Heart right ventricle (tissue), 16 donors: ENCODE results near the gene LARGE1. TPM values are rescaled to one million over a fixed set of nuclear protein-coding genes. Genes with fewer than 3 reads are reported as not detected.

Experiments used
- ATAC-seq, 8 donors: fragments of 200-7000 bp; cut with Tn5 transposase; one replicate each; pipeline ENCODE4 v1.9.1; 2020; ENCODE audit warnings: mild to moderate bottlenecking in 8 of 8, moderate library complexity in 8 of 8, moderate number of reproducible peaks in 1 of 8
- DNase-seq, 2 donors: peaks; one replicate each; pipeline ENCODE4 v3.0.0-alpha.2; 2020
- H3K27ac ChIP-seq, 10 donors: fragments of 200-600 bp; sonication (generic) in 2 of 10; one replicate each; pipeline versions ENCODE4 v1.5.0 to v1.8.0; 2020 to 2022; ENCODE audit warnings: mild to moderate bottlenecking in 3 of 10
- H3K27me3 ChIP-seq, 7 donors: fragments of 200-600 bp; one replicate each; pipeline ENCODE4 v1.8.0; 2021 to 2022; ENCODE audit warnings: mild to moderate bottlenecking in 2 of 7
- H3K36me3 ChIP-seq, 9 donors: fragments of 200-600 bp; sonication (generic) in 1 of 9; one replicate each; pipeline versions ENCODE4 v1.5.0 to v1.8.0; 2020 to 2022; ENCODE audit warnings: mild to moderate bottlenecking in 2 of 9
- H3K4me1 ChIP-seq, 9 donors: fragments of 200-600 bp; sonication (generic) in 1 of 9; one replicate each; pipeline versions ENCODE4 v1.5.0 to v1.8.0; 2020 to 2022; ENCODE audit warnings: mild to moderate bottlenecking in 4 of 9
- H3K4me3 ChIP-seq, 10 donors: fragments of 200-600 bp; sonication (generic) in 2 of 10; one replicate each; pipeline versions ENCODE4 v1.5.0 to v1.8.0; 2020 to 2022; ENCODE audit warnings: mild to moderate bottlenecking in 7 of 10, moderate library complexity in 2 of 10
- H3K9me3 ChIP-seq, 11 donors: fragments of 200-600 bp in 10 of 11; sonication (generic) in 2 of 11; one replicate each; pipeline versions ENCODE4 v1.5.0 to v1.8.0; 2013 to 2022; ENCODE audit warnings: mild to moderate bottlenecking in 2 of 11, control low read depth in 1 of 11, moderate library complexity in 1 of 11
- WGBS, 2 donors: extraction: QIAGEN DNeasy Blood & Tissue Kit; methylation state at CpG; one replicate each; pipeline ENCODE4 v1.1.7; 2013; ENCODE audit warnings: inconsistent platforms in 1 of 2; 5-methylcytosine and 5-hydroxymethylcytosine counted together
- intact Hi-C, 10 donors: fragments of 100-400 bp; cut with DNase I; formaldehyde crosslinking; loops; one replicate each; pipeline versions ENCODE4 v1.11.1 to v1.14.2; 2022
- polyA plus RNA-seq, 2 donors: library from polyadenylated mRNA; stranded (reverse); fragments of 200-250 nt; gene quantifications; one replicate each; pipeline ENCODE4 v1.2.3, GENCODE V29; 2013
- total RNA-seq, 10 donors: library from RNA; stranded (reverse); fragmentation: NEBNext Ultra II Directional in 3 of 10; extraction: Animal tissue kit (Norgen Biotek cat#: 25700) in 3 of 10; gene quantifications; one replicate each; pipeline versions ENCODE4 v1.2.1 to v1.2.4, GENCODE V29; 2021 to 2023
- TF ChIP-seq, protein P1 (sequence below), 9 donors: fragments of 200-600 bp; sonication (generic) in 2 of 9; IDR thresholded peaks; one replicate each; pipeline versions ENCODE4 v1.5.0 to v1.8.0; 2021 to 2022; ENCODE audit warnings: antibody characterized with exemption in 9 of 9, mild to moderate bottlenecking in 5 of 9, moderate library complexity in 1 of 9
- donor health status: Arrhythmogenic right ventricular cardiomyopathy.
- donor health status: ischemic (EF 13 %, LVEDD 7.1; RV severe dilation, severe dysfunction).
- donor health status: healthy with polysubstance abuse.
- donor health status: DM: no; HTN: yes; CAD: no.
- donor health status: DM: no; HTN: no; CAD: no.
- donor health status: ischemic (EF 25% LVEDD 6.9; RV normal size, moderate dysfunction).
- donor health status: ischemic (EF 25% LVEDD 5.7; RV mildly dilated, moderate dysfunction).
- donor health status: healthy.
- donor health status: DM: yes; HTN: yes; CAD: no.
- donor health status: Ischemic cardiomyopathy.
- donor health status: ischemic (EF 35%, LVEDD 5.7; RV mildly dilated, moderate dysfunction).
- donor health status: nonischemic (EF 11% LVEDD 7.7; RV severe dilation, severe dysfunction).
- donor health status: DM: yes; HTN: yes; CAD: no.
- donor health status: PGD.
- donor health status: ischemic (EF 29% LVEDD 5.4; RV normal size, mild dysfunction).
- donor health status: nonischemic (EF 23%, LVEDD 6.1; RV moderate dilation, normal function).

LARGE1 gene
- total and polyA plus RNA-seq, 12 donors = 33.7 to 184 (median 144) TPM

DNA sequence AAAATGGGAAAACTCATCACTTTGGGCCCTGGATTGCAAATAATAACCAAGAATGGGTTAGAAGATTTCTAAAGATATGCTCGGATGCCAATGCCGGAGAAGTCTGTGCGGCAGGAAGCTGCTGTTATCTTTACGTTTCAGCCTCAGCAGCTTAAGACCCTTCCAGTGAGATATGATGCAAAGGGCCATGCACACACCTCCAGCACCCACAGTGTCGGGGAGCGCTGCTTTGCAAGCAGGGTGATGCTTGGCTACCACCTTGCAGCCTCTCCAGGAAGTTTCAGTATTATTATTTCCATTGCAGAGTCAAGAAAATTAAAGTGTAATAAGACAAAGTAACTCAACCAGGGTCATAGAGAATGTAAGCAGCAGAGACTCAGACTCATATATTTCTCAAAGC lies 37.3 kb downstream of the LARGE1 start:
- TF ChIP-seq, protein P1, sequence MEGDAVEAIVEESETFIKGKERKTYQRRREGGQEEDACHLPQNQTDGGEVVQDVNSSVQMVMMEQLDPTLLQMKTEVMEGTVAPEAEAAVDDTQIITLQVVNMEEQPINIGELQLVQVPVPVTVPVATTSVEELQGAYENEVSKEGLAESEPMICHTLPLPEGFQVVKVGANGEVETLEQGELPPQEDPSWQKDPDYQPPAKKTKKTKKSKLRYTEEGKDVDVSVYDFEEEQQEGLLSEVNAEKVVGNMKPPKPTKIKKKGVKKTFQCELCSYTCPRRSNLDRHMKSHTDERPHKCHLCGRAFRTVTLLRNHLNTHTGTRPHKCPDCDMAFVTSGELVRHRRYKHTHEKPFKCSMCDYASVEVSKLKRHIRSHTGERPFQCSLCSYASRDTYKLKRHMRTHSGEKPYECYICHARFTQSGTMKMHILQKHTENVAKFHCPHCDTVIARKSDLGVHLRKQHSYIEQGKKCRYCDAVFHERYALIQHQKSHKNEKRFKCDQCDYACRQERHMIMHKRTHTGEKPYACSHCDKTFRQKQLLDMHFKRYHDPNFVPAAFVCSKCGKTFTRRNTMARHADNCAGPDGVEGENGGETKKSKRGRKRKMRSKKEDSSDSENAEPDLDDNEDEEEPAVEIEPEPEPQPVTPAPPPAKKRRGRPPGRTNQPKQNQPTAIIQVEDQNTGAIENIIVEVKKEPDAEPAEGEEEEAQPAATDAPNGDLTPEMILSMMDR (IDR thresholded peaks at IDR 0.05) = no peak
- Histone ChIP-seq H3K9me3 (no peaks in the 10 kb centered on the region), H3K4me3 (no peak overlapping the region), H3K36me3 (no peaks in the 10 kb centered on the region), H3K4me1 (peaks cover 0 to 65% (median 26%) of the 10 kb centered on the region in 9 donors), H3K27me3 (no peaks in the 10 kb centered on the region), H3K27ac (peak overlapping the region in 1 of 10 donors; percentile 61)
- no peak for DNase-seq
- 82 to 86% methylated on average over 6 of the region's 6 CpGs for WGBS, 2 donors
- no peak for ATAC-seq
- intact Hi-C loops = loop anchor here in 1 of 10 donors (5.0 kb wide), 1 partner anchor 34 kb away; no protein-coding TSS in a partner anchor

DNA sequence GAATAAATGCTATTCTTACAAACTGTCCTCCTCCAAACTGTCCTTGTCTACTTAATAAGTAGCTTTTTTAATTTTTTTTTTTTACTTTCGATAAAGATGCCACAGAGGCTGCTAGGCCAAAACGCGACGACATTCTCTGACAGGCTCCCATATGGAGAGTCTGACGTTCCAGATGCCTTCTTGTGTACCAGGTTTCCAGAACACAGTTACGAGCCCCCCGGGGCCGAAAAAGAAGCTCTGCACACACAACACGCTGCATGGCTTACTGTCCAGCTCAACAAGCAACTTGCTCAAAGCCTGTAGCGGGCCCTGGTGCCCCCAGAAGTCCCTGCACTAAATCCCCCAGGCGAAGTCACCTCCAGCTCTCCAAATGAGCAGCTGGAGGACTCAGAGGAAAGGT lies 39.3 kb downstream of the LARGE1 start:
- H3K27ac ChIP-seq = peak overlapping the region in 1 of 10 donors; percentile 7
- WGBS, 2 donors = 84 to 85% methylated on average over 11 of the region's 11 CpGs
- no peak overlapping the region for H3K4me3 ChIP-seq
- H3K4me1 ChIP-seq = peaks cover 0 to 75% (median 27%) of the 10 kb centered on the region in 9 donors
- intact Hi-C loops = loop anchor here in 1 of 10 donors (5.0 kb wide), 1 partner anchor 36 kb away; no protein-coding TSS in a partner anchor
- TF ChIP-seq, protein P1 (IDR thresholded peaks at IDR 0.05) = no peak
- no peaks in the 10 kb centered on the region for H3K27me3 ChIP-seq
- no peaks in the 10 kb centered on the region for H3K36me3 ChIP-seq
- ATAC-seq = no peak
- no peak for DNase-seq
- H3K9me3 ChIP-seq = no peaks in the 10 kb centered on the region

DNA sequence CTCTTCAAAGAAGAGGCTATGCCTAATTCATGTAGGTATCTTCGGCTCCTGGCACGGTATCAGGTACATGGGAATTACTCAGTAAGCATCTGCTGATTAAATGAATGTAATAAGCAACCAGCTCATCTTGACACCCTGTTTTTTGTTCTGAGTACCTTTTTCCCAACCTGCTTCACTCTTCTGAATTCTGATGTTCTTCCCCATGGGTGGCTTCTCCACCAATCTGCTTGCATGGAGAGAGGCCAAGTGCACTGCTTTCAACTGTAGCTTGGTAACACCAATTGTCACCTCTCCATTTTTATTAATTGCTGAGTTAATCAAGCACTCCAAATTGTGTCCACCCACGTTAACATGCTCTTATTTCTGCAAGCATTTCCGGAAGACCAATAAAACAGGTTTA lies 40.5 kb downstream of the LARGE1 start:
- ATAC-seq (no peak), DNase-seq (no peak)
- 66 to 83% methylated on average over 4 of the region's 4 CpGs for WGBS, 2 donors
- Histone ChIP-seq H3K9me3 (no peaks in the 10 kb centered on the region), H3K27ac (no peak overlapping the region), H3K36me3 (no peaks in the 10 kb centered on the region), H3K4me1 (peaks cover 11 to 78% (median 32%) of the 10 kb centered on the region in 9 donors), H3K4me3 (no peak overlapping the region), H3K27me3 (no peaks in the 10 kb centered on the region)
- intact Hi-C loops = loop anchor here in 3 of 10 donors (5.0 kb wide), 2 partner anchors 33 to 38 kb away; no protein-coding TSS in a partner anchor
- TF ChIP-seq, protein P1 (IDR thresholded peaks at IDR 0.05) = no peak

DNA sequence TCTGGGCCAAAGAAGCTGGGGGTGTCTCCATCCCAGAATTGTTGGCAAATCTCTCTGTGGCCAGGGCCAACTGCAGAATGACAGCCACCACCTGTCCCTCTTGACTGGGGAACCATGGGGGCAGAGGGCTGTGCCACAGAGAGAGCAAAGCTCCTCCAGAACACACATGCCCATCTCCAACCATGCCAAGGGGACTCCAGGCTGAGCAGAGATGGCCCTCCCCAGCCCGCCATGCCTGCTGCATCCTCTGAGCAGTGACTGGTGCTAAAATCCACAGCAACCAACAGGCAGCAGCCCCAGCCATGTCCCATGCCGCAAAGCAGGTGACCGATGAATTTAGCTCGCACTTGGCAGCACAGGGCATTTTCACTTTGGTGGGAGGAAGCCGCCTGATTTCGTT lies 45.0 kb downstream of the LARGE1 start:
- peak overlapping the region in 8 of 10 donors; percentile 14 to 88 (median 62) for H3K27ac ChIP-seq
- DNase-seq (peak in 1 of 2 donors; percentile 42), ATAC-seq (peak in 7 of 8 donors; percentile 8 to 47 (median 25))
- peaks cover 19 to 73% (median 36%) of the 10 kb centered on the region in 9 donors for H3K4me1 ChIP-seq
- no peaks in the 10 kb centered on the region for H3K36me3 ChIP-seq
- H3K27me3 ChIP-seq = no peaks in the 10 kb centered on the region
- WGBS, 2 donors = 36 to 37% methylated on average over 6 of the region's 6 CpGs
- intact Hi-C loops = loop anchor here in 2 of 10 donors (5.0 kb wide), 2 partner anchors 37 to 42 kb away; no protein-coding TSS in a partner anchor
- TF ChIP-seq, protein P1 (IDR thresholded peaks at IDR 0.05) = no peak
- no peak overlapping the region for H3K4me3 ChIP-seq
- H3K9me3 ChIP-seq = no peaks in the 10 kb centered on the region
